Activated CD8-positive, alpha-beta memory T cell treated with anti-CD3 and anti-CD28 coated beads, Interleukin-2, amount 50 U/mL, for 1 hour (primary cell): ENCODE results near the gene ALPL.
"Not testable (repeated sequence)": the region's sequence is repeated elsewhere in the genome, so short reads cannot be mapped to it uniquely, and the experiment has no call there.

Experiments
- DNase-seq: peaks from one replicate; pipeline ENCODE4 v3.0.0-alpha.2; 2020; ENCODE audit errors: extremely low read depth

ALPL gene

DNA sequence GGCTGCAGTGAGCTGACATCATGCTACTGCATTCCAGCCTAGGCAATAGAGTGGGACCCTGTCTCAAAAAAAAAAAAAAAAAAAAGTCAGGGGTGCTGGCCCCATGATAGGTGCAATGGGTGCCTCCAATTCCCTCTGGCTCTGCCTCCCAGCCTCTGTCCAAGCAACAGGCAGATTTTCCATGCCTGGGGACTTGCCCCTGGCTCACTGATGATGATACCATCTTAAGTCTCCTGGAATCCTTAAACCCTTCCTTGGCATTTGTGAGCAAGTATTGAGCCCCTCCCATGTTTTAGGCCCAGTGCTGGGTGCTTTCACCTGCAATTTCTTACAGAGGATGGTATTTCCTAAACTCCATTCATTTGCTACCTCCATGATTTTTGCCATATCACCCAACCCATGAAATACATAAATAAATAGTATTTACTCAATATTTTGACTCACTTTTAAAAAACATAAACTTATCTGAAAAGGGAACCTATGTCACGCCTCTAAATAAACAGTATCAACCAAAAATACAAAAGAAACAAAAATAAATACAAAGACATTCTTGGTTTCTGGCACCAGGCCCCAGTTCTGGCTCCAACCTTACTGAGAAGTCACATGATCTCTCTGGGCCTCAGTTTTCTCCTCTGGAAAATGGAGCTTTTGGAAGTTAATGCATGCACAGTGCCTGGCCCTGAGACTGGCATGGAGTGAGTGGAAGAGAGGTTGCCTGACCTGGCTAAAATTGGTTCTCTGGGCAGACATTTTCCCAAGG lies 1.5 kb upstream of the ALPL start:
- DNase-seq = no peak

DNA sequence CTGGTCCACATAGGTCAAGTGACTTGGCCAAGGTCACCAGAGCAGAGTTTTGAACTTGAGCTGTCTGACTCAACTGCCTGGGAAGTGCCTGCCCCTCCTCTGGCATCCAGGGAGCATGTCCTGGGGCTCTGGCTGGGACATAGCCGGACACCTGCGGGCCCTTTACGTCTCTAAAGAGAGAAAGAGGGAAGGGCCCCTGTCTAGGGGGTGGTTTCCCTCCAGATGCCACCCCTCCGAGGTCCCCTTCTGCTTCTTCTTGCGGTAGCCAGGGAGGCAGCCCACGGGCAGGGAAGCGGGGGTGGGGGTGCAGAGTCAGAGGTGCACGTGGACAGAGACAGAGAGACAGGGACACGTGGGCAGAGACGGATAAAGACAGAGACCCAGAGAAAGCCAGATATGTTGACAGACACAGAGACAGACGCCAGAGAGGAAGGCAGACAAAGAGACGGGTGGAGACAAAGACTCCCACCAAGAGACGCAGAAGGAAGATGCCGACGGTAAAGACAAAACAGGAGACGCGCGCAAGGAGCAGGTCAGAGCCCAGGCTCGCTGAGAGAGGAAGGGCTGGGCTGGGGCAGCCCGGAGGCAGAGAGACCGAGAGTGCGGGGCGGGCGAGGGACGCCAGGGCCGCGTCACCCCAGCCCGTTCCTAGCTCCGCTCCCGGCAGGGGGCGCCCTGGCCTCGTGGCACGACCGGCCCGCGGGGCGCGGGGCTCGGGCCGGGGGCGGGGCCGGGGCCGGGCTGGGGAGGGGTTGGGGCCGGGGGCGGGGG lies 458 bp upstream of the ALPL start:
- DNase-seq = no peak

DNA sequence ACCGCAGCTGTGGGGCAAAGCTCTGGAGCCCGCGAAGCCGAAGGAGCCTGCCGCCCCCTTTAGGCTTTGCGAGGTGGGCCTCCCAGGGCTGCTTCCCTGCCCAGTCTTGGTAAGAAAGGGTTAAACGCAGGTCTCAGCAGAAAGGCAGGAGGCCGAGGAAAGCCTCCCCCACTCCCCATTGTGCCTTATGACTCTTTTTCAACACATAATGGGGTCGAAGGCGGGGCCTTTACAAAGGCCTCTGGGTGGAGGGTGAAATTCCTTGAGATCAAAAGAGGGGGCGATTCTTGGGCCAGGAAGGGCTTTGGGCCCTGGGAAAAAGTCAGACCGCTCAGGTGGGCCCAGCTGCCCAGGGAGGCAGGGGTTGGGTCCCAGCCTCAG lies 880 bp downstream of the ALPL start:
- DNase-seq = no peak

DNA sequence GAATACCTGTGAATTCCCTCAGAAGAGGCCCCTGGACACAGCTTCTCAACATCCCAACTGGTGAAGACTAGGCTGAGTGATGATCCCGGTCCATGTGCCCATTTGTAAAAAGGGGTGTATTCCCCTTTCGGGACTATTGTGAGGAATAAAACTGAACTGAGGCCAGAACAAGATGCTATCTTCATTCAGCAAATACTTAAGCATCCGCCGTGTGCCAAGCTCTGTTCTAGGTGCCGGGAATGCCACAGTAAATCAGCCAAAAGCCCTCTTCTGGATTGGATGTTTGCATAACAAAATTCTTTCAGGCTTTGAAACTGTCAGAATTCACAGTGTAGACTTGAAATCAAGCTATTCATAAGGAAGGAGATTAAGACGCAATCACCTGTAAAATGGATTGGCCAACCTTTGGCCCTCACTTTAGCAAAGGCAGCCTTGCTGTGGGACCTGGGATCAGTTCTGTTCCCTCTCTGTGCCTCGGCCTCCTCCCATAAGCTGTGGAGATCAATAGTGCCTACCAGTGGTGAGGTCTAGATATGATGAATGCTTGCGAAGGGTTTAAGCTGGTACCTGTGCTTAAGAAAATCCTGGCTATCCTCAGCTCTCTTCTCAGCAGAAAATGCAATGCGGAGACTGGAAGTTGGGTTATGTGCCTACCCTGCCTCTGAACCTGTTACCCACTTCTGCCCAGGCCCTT lies 1.8 kb downstream of the ALPL start:
- DNase-seq = no peak

GRCh38 chr1:21511579-21512522 lies 2.6 kb downstream of the ALPL start:
- DNase-seq = no peak

DNA sequence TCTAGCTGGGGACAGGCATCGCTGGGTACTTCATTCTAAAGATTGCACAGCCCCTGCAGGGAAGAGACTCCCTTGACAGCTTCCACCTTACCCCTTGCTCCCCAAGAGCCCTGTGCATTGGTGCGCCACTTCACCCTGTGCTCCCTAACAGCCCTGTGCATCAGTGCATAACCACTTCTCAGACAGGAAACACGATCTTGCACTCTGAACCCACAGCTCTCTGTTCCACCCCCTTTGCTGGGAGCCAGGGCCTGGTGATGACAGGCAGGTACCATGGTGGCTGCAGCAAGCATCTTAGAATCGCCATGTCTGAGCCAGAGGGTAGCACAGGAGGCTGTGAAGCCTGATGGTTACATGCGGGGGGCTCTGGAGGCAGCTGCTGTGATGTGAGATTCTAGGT lies 5.0 kb downstream of the ALPL start:
- DNase-seq = no peak

DNA sequence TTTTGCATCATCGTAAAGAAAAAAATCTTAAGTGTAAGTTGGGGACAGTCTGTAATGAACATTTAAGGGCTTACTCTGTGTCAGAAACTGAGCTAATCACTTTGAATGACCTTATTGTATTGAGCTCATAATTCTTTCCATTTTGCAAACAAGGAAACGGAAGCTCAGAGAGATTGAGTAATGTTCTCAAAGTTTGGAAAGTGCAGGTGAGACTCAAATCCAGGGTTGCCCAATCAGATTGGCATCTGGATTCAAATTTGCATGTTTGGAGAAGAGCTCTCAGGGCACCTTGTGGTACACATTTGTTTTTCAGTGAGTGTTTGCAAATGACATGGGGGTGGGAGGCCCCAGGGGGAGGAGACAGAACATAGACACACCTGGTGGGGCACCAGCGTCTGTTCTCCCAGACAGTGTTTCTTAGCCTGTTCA lies 8.0 kb downstream of the ALPL start:
- no peak for DNase-seq

GRCh38 chr1:21517660-21518480 lies 8.6 kb downstream of the ALPL start:
- DNase-seq = no peak

- DNase-seq = no peak
These were observed 9.7 kb downstream of the ALPL start for GRCh38 chr1:21518774-21519455.

DNA sequence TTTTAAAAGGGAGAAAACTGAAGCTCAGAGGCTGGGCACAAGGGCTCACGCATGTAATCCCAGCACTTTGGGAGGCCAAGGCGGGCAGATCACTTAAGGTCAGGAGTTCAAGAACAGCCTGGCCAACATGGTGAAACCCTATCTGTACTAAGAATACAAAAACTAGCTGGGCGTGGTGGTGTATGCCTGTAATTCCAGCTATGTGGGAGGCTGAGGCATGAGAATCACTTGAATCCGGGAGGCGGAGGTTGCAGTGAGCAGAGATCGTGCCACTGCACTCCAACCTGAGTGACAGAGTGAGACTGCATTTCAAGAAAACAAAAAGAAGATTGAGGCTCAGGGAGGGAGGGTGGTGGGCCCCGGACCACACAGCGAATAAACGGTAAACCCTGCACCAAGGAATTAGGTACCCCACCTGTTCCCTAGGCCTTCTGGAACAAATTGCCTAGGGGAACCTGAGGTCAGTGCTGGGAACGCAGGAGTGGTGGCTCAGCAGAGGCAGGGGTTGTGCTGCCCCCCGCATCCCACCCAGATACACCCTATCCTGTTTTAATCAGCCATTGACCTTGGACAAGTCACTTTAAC lies 10.4 kb downstream of the ALPL start:
- not testable (repeated sequence) for DNase-seq

GRCh38 chr1:21520899-21521716 lies 11.9 kb downstream of the ALPL start:
- DNase-seq = no peak

- DNase-seq = no peak
These were observed 12.5 kb downstream of the ALPL start for GRCh38 chr1:21521717-21522060.

- no peak for DNase-seq
These were observed 13.4 kb downstream of the ALPL start for GRCh38 chr1:21522525-21523038.

DNA sequence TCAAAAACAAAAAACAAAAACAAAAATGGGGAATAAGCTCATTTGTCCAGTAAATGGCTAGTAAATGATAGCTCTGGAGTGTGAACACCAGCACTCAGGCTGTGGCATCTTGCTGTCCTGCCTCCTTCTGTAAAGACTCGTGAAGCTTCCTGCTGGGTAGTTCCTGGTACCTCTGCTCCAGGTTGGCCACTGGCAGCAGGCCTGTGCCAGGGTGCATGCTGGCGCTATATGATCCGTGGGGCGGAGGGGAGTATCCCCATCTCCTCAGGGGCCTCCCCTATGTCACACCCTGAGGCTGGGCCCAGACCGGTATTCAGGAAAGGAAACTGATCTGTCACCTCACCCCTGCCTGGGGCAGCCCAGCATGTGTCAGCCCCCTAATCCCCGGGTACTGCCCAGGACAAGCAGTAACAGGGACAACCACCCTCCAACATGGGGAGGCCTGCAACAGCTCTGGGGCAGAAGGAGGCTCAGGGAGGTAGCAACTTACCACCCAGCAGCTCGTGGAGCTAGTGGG lies 14.1 kb downstream of the ALPL start:
- no peak for DNase-seq

- DNase-seq = no peak
These were observed 15.0 kb downstream of the ALPL start for GRCh38 chr1:21524220-21524619.

GRCh38 chr1:21524686-21525339 lies 15.6 kb downstream of the ALPL start:
- no peak for DNase-seq

DNA sequence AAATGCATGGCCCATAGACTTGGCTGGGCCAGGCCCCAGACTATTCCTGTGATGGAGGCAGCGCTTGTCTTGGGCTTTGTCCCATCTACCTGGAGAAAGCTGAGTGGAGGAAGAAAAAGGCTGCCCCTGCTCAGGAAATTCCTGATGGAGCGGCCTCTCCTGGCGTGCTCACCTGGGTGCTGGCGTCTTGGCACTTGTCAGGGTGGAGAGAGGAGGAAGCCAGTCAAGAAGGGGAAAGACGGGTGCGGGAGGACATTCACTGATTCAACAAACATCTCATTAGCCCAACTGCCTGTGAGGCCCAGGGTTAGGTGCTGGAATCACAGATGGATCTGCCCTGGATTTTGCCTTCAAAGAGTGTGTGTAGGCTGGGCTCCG lies 16.1 kb downstream of the ALPL start:
- DNase-seq = no peak

DNA sequence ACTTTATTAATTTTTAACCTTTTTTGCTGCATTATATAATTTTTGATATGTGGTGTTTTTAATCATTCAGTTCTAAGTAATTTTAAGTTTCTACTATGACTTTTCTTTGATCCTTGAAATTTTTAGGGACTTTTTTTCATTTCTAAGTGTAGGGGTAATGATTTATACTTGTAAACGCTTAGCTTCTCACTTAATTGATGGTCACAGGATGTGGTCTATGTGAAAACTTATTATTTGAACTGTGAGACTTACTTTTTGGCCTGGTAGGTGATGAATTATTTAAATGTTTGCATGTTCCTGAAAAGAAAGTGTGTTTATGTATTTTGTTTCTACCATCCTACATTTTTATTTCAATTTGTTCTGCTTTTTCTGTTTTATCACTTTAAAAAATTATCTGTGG lies 17.2 kb downstream of the ALPL start:
- no peak for DNase-seq
